Activated naive CD8-positive, alpha-beta T cell treated with anti-CD3 and anti-CD28 coated beads, Interleukin-2, amount 50 U/mL, for 24 hours (primary cell): ENCODE data around the gene CMIP.

Experiments used
- ATAC-seq: fragments of 150-1000 bp; cut with Tn5 transposase; one replicate; pipeline ENCODE4 v1.10.0; 2021
- DNase-seq: peaks from one replicate; pipeline ENCODE4 v3.0.0; 2021
- H3K27ac Mint-ChIP-seq: one replicate; pipeline ENCODE4 v1.8.0; 2021; ENCODE audit warnings: mild to moderate bottlenecking, mixed read lengths
- H3K27me3 Mint-ChIP-seq: one replicate; pipeline ENCODE4 v1.8.0; 2021; ENCODE audit warnings: mixed read lengths
- H3K36me3 Mint-ChIP-seq: one replicate; pipeline ENCODE4 v1.8.0; 2021; ENCODE audit warnings: low read depth, mixed read lengths
- H3K4me1 Mint-ChIP-seq: one replicate; pipeline ENCODE4 v1.8.0; 2021; ENCODE audit warnings: mixed read lengths
- H3K4me3 Mint-ChIP-seq: one replicate; pipeline ENCODE4 v1.8.0; 2021; ENCODE audit warnings: mild to moderate bottlenecking, moderate library complexity, mixed read lengths
- H3K9me3 Mint-ChIP-seq: one replicate; pipeline ENCODE4 v1.8.0; 2021; ENCODE audit warnings: mixed read lengths

CMIP gene

GRCh38 chr16:81752876-81753227, 308.2 kb downstream of the CMIP start:
- H3K27me3 Mint-ChIP-seq = no peaks in the 10 kb centered on the region
- no peak overlapping the region for H3K27ac Mint-ChIP-seq
- H3K4me3 Mint-ChIP-seq = no peak overlapping the region
- DNase-seq (no peak), ATAC-seq (no peak)
- no peaks in the 10 kb centered on the region for H3K9me3 Mint-ChIP-seq
- peaks cover 26% of the 10 kb centered on the region for H3K4me1 Mint-ChIP-seq
- H3K36me3 Mint-ChIP-seq = no peaks in the 10 kb centered on the region

- no peaks in the 10 kb centered on the region for H3K27me3 Mint-ChIP-seq
- no peak overlapping the region for H3K27ac Mint-ChIP-seq
- peaks cover 24% of the 10 kb centered on the region for H3K4me1 Mint-ChIP-seq
- no peak for DNase-seq
- H3K4me3 Mint-ChIP-seq = no peak overlapping the region
- ATAC-seq = no peak
- H3K36me3 Mint-ChIP-seq = no peaks in the 10 kb centered on the region
- no peaks in the 10 kb centered on the region for H3K9me3 Mint-ChIP-seq
Measured at GRCh38 chr16:81754858-81755257, 310.2 kb downstream of the CMIP start.

GRCh38 chr16:81755915-81756614, 311.5 kb downstream of the CMIP start:
- no peak for DNase-seq
- no peak for ATAC-seq
- Mint-ChIP-seq H3K27ac (peak overlapping the region; percentile 28), H3K9me3 (no peaks in the 10 kb centered on the region), H3K4me3 (no peak overlapping the region), H3K36me3 (no peaks in the 10 kb centered on the region), H3K27me3 (no peaks in the 10 kb centered on the region), H3K4me1 (peaks cover 24% of the 10 kb centered on the region)

- ATAC-seq = no peak
- Mint-ChIP-seq H3K27me3 (no peaks in the 10 kb centered on the region), H3K27ac (peak overlapping the region; percentile 28), H3K4me1 (peaks cover 22% of the 10 kb centered on the region), H3K4me3 (no peak overlapping the region), H3K9me3 (no peaks in the 10 kb centered on the region), H3K36me3 (no peaks in the 10 kb centered on the region)
- no peak for DNase-seq
Measured at GRCh38 chr16:81756615-81757356, 312.2 kb downstream of the CMIP start.

GRCh38 chr16:81758376-81758775, 313.8 kb downstream of the CMIP start:
- Mint-ChIP-seq H3K4me1 (peaks cover 21% of the 10 kb centered on the region), H3K27me3 (no peaks in the 10 kb centered on the region), H3K9me3 (no peaks in the 10 kb centered on the region), H3K4me3 (no peak overlapping the region), H3K36me3 (no peaks in the 10 kb centered on the region), H3K27ac (no peak overlapping the region)
- ATAC-seq (peak; percentile 59), DNase-seq (no peak)
